Measurements from ENCODE around the gene KRTAP12-4.

Gene KRTAP12-4

DNA sequence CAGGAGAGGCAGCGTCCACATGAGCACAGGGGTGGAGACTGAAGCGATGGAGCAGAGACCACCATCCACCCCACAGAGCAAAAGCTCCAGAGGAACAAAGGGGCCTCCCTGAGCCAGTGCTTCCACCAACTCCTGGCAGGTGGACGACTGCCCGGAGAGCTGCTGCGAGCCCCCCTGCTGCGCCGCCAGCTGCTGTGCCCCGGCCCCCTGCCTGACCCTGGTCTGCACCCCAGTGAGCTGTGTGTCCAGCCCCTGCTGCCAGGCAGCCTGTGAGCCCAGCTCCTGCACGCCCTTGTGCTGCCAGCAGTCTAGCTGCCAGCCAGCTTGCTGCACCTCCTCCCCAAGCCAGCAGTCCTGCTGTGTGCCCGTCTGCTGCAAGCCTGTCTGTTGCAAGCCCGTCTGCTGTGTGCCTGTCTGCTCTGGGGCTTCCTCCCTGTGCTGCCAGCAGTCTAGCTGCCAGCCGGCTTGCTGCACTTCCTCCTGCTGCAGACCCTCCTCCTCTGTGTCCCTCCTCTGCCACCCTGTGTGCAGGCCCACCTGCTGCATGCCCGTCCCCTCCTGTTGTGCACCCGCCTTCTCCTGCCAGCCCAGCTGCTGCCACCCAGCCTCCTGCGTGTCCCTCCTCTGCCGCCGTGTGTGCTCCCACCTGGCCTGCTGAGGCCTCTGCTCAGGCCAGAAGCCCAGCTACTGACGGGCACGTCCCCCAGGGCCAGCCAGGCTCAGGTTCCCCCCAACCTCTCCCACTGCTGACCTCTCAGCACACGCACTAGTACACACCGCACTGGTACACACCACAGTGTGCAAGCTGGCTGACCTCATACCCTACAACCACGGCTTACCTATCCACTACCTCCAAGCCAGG, 47.9 kb upstream of the KRTAP12-4 start:
- H3F3A ChIP-seq (ENCODE audit: insufficient read depth), result no peaks in the 10 kb centered on the region
- no peak overlapping the region for H3K4me3 ChIP-seq (ENCODE audit: insufficient read depth, low read length, poor library complexity, severe bottlenecking)
- no peak for TF ChIP-seq EZH2phosphoT487 (conservative IDR thresholded peaks at IDR 0.05; ENCODE audit: low read length)
- no peak for TF ChIP-seq CTCF (IDR thresholded peaks at IDR 0.05; ENCODE audit: insufficient read depth, low read length, poor library complexity, severe bottlenecking)
- H3K9ac ChIP-seq (ENCODE audit: low read length), result no peak overlapping the region
- no peaks in the 10 kb centered on the region for H3K9me2 ChIP-seq (replicated peaks; ENCODE audit: insufficient read depth, low read length)
- no peak overlapping the region for H3K27ac ChIP-seq (ENCODE audit: low read depth, low read length)
- no peaks in the 10 kb centered on the region for H3K27me3 ChIP-seq (ENCODE audit: low read length)
- no peaks in the 10 kb centered on the region for H3K79me2 ChIP-seq (ENCODE audit: insufficient read depth, low read length)
- no peak overlapping the region for H3K4me2 ChIP-seq (ENCODE audit: low read depth, low read length, poor library complexity, severe bottlenecking)
- no peaks in the 10 kb centered on the region for H3K9me3 ChIP-seq (ENCODE audit: insufficient read depth, low read length)
- no peak overlapping the region for H2AFZ ChIP-seq (ENCODE audit: low read depth, low read length, severe bottlenecking)
- no peaks in the 10 kb centered on the region for H3K36me3 ChIP-seq (ENCODE audit: low read length)
- H4K20me1 ChIP-seq (ENCODE audit: low read depth, low read length), result no peaks in the 10 kb centered on the region

GRCh38 chr21:44701541-44701940, 47.1 kb upstream of the KRTAP12-4 start:
- no peak overlapping the region for H3K4me2 ChIP-seq (ENCODE audit: low read depth, low read length, poor library complexity, severe bottlenecking)
- no peak overlapping the region for H2AFZ ChIP-seq (ENCODE audit: low read depth, low read length, severe bottlenecking)
- no peaks in the 10 kb centered on the region for H3K36me3 ChIP-seq (ENCODE audit: low read length)
- TF ChIP-seq CTCF (IDR thresholded peaks at IDR 0.05; ENCODE audit: insufficient read depth, low read length, poor library complexity, severe bottlenecking) (no peak), EZH2phosphoT487 (conservative IDR thresholded peaks at IDR 0.05; ENCODE audit: low read length) (no peak)
- H3K4me3 ChIP-seq (ENCODE audit: insufficient read depth, low read length, poor library complexity, severe bottlenecking), result no peak overlapping the region
- H3K9me3 ChIP-seq (ENCODE audit: insufficient read depth, low read length), result no peaks in the 10 kb centered on the region
- no peaks in the 10 kb centered on the region for H3K9me2 ChIP-seq (replicated peaks; ENCODE audit: insufficient read depth, low read length)
- H3K79me2 ChIP-seq (ENCODE audit: insufficient read depth, low read length), result no peaks in the 10 kb centered on the region
- no peak overlapping the region for H3K27ac ChIP-seq (ENCODE audit: low read depth, low read length)
- H3K9ac ChIP-seq (ENCODE audit: low read length), result no peak overlapping the region
- no peaks in the 10 kb centered on the region for H3F3A ChIP-seq (ENCODE audit: insufficient read depth)
- no peaks in the 10 kb centered on the region for H4K20me1 ChIP-seq (ENCODE audit: low read depth, low read length)
- H3K27me3 ChIP-seq (ENCODE audit: low read length), result no peaks in the 10 kb centered on the region

- Histone ChIP-seq H3K9ac (ENCODE audit: low read length) (no peak overlapping the region), H3K4me3 (ENCODE audit: insufficient read depth, low read length, poor library complexity, severe bottlenecking) (no peak overlapping the region), H3K27ac (ENCODE audit: low read depth, low read length) (no peak overlapping the region), H4K20me1 (ENCODE audit: low read depth, low read length) (no peaks in the 10 kb centered on the region), H3K9me2 (replicated peaks; ENCODE audit: insufficient read depth, low read length) (no peaks in the 10 kb centered on the region), H3F3A (ENCODE audit: insufficient read depth) (no peaks in the 10 kb centered on the region), H3K27me3 (ENCODE audit: low read length) (no peaks in the 10 kb centered on the region), H3K9me3 (ENCODE audit: insufficient read depth, low read length) (no peaks in the 10 kb centered on the region), H2AFZ (ENCODE audit: low read depth, low read length, severe bottlenecking) (no peak overlapping the region), H3K4me2 (ENCODE audit: low read depth, low read length, poor library complexity, severe bottlenecking) (no peak overlapping the region), H3K36me3 (ENCODE audit: low read length) (no peaks in the 10 kb centered on the region), H3K79me2 (ENCODE audit: insufficient read depth, low read length) (no peaks in the 10 kb centered on the region)
- TF ChIP-seq CTCF (IDR thresholded peaks at IDR 0.05; ENCODE audit: insufficient read depth, low read length, poor library complexity, severe bottlenecking) (no peak), EZH2phosphoT487 (conservative IDR thresholded peaks at IDR 0.05; ENCODE audit: low read length) (no peak)
These were observed 46.6 kb upstream of the KRTAP12-4 start for GRCh38 chr21:44701023-44701400.
